H7 (cell line): ENCODE measurements around the gene TNFRSF8. TPM values are rescaled to one million over a fixed set of nuclear protein-coding genes. Genes with fewer than 3 reads are reported as not detected.

Experiments
- DNase-seq: peaks from one replicate; pipeline ENCODE4 v3.0.0; 2012
- H3K27me3 ChIP-seq: 2 replicates; pipeline ENCODE4 v1.6.0; 2011; ENCODE audit warnings: mild to moderate bottlenecking, low read length; ENCODE audit not compliant: control insufficient read depth, insufficient read depth
- H3K36me3 ChIP-seq: replicated peaks from 2 replicates; pipeline ENCODE4 v1.5.1; 2011; ENCODE audit warnings: low read length; ENCODE audit not compliant: control insufficient read depth, insufficient read depth
- H3K4me3 ChIP-seq: 2 replicates; pipeline ENCODE4 v1.5.1; 2011; ENCODE audit warnings: low read depth, mild to moderate bottlenecking, control low read depth, low read length, moderate library complexity; ENCODE audit not compliant: insufficient read depth
- total RNA-seq: library from RNA; depleted of rRNA; stranded (reverse); fragments of >200 nt; shearing (Covaris generic); gene quantifications from 2 replicates; pipeline ENCODE4 v1.2.3, GENCODE V29; 2014

Gene TNFRSF8
- total RNA-seq, 1 experiment from 2014 or later, result 16.0 TPM

- Histone ChIP-seq H3K36me3 (no peaks in the 10 kb centered on the region), H3K4me3 (no peak overlapping the region), H3K27me3 (no peaks in the 10 kb centered on the region; the same call in 1 of the 2 replicates)
- no peak for DNase-seq
Measured at GRCh38 chr1:12148958-12149790, 86.1 kb downstream of the TNFRSF8 start.

GRCh38 chr1:12149791-12150175 is 86.7 kb downstream of the TNFRSF8 start:
- Histone ChIP-seq H3K36me3 (no peaks in the 10 kb centered on the region), H3K27me3 (no peaks in the 10 kb centered on the region; the same call in 1 of the 2 replicates), H3K4me3 (no peak overlapping the region)
- no peak for DNase-seq

GRCh38 chr1:12150456-12151200 is 87.5 kb downstream of the TNFRSF8 start:
- no peak for DNase-seq
- Histone ChIP-seq H3K27me3 (no peaks in the 10 kb centered on the region; the same call in 1 of the 2 replicates), H3K36me3 (no peaks in the 10 kb centered on the region), H3K4me3 (no peak overlapping the region)

GRCh38 chr1:12151465-12151864 is 88.4 kb downstream of the TNFRSF8 start:
- Histone ChIP-seq H3K27me3 (no peaks in the 10 kb centered on the region; the same call in 1 of the 2 replicates), H3K36me3 (no peaks in the 10 kb centered on the region), H3K4me3 (no peak overlapping the region)
- no peak for DNase-seq

- Histone ChIP-seq H3K27me3 (no peaks in the 10 kb centered on the region; the same call in 1 of the 2 replicates), H3K4me3 (no peak overlapping the region), H3K36me3 (no peaks in the 10 kb centered on the region)
- no peak for DNase-seq
Measured at GRCh38 chr1:12152113-12152891, 89.2 kb downstream of the TNFRSF8 start.

- DNase-seq, result no peak
- Histone ChIP-seq H3K36me3 (no peaks in the 10 kb centered on the region), H3K27me3 (no peaks in the 10 kb centered on the region; the same call in 1 of the 2 replicates), H3K4me3 (no peak overlapping the region)
Measured at GRCh38 chr1:12153181-12153785, 90.2 kb downstream of the TNFRSF8 start.

- H3K27me3 ChIP-seq, result no peaks in the 10 kb centered on the region; the same call in 1 of the 2 replicates
- DNase-seq, result no peak
- H3K36me3 ChIP-seq, result no peaks in the 10 kb centered on the region
- no peak overlapping the region for H3K4me3 ChIP-seq
Measured at GRCh38 chr1:12155328-12155727, 92.2 kb downstream of the TNFRSF8 start.

GRCh38 chr1:12157366-12158231 is 94.5 kb downstream of the TNFRSF8 start:
- H3K27me3 ChIP-seq, result no peaks in the 10 kb centered on the region
- no peak for DNase-seq
- no peaks in the 10 kb centered on the region for H3K36me3 ChIP-seq
- H3K4me3 ChIP-seq, result no peak overlapping the region

- DNase-seq, result peak; percentile 74
- H3K36me3 ChIP-seq, result no peaks in the 10 kb centered on the region
- no peak overlapping the region for H3K4me3 ChIP-seq
- no peaks in the 10 kb centered on the region; the same call in 1 of the 2 replicates for H3K27me3 ChIP-seq
Measured at GRCh38 chr1:12158357-12159092, 95.4 kb downstream of the TNFRSF8 start.

- Histone ChIP-seq H3K27me3 (peaks cover under 1% of the 10 kb centered on the region; the same call in 1 of the 2 replicates), H3K36me3 (no peaks in the 10 kb centered on the region), H3K4me3 (no peak overlapping the region)
- no peak for DNase-seq
Measured at GRCh38 chr1:12159816-12160215, 96.7 kb downstream of the TNFRSF8 start.

GRCh38 chr1:12161324-12161661 is 98.2 kb downstream of the TNFRSF8 start:
- Histone ChIP-seq H3K27me3 (peaks cover 7% of the 10 kb centered on the region; the same call in 1 of the 2 replicates), H3K36me3 (no peaks in the 10 kb centered on the region), H3K4me3 (no peak overlapping the region)
- DNase-seq, result no peak

GRCh38 chr1:12161662-12162458 is 98.8 kb downstream of the TNFRSF8 start:
- Histone ChIP-seq H3K36me3 (no peaks in the 10 kb centered on the region), H3K27me3 (peaks cover 9% of the 10 kb centered on the region; the same call in 1 of the 2 replicates), H3K4me3 (no peak overlapping the region)
- no peak for DNase-seq
